Superior temporal gyrus (tissue), 1 donor: ENCODE measurements around the gene ILKAP.
A peak's percentile ranks its signal among the peaks of the same experiment; 100 is the strongest.

Experiments
- DNase-seq: peaks from one replicate; pipeline ENCODE4 v3.0.0-alpha.2; 2016; ENCODE audit errors: extremely low spot score

Gene ILKAP

GRCh38 chr2:238236571-238236970 lies 33.1 kb upstream of the ILKAP start:
- no peak for DNase-seq

- DNase-seq: no peak
Observed at GRCh38 chr2:238235856-238236255, 32.4 kb upstream of the ILKAP start.

GRCh38 chr2:238235331-238235732 lies 31.8 kb upstream of the ILKAP start:
- no peak for DNase-seq

GRCh38 chr2:238233625-238234024 lies 30.1 kb upstream of the ILKAP start:
- no peak for DNase-seq

- DNase-seq: no peak
Observed at GRCh38 chr2:238231809-238232208, 28.3 kb upstream of the ILKAP start.

GRCh38 chr2:238231251-238231793 lies 27.8 kb upstream of the ILKAP start:
- DNase-seq: peak; percentile 81

- no peak for DNase-seq
Observed at GRCh38 chr2:238230699-238231098, 27.2 kb upstream of the ILKAP start.

GRCh38 chr2:238228700-238229099 lies 25.2 kb upstream of the ILKAP start:
- no peak for DNase-seq

- no peak for DNase-seq
Observed at GRCh38 chr2:238227587-238228032, 24.1 kb upstream of the ILKAP start.

GRCh38 chr2:238226698-238227586 lies 23.4 kb upstream of the ILKAP start:
- no peak for DNase-seq

- no peak for DNase-seq
Observed at GRCh38 chr2:238225911-238226697, 22.6 kb upstream of the ILKAP start.

- DNase-seq: no peak
Observed at GRCh38 chr2:238225121-238225520, 21.6 kb upstream of the ILKAP start.

- DNase-seq: no peak
Observed at GRCh38 chr2:238224356-238225035, 21.0 kb upstream of the ILKAP start.

- DNase-seq: peak; percentile 88
Observed at GRCh38 chr2:238220892-238221521, 17.5 kb upstream of the ILKAP start.

GRCh38 chr2:238220274-238220891 lies 16.9 kb upstream of the ILKAP start:
- DNase-seq: peak; percentile 63

GRCh38 chr2:238216651-238217184 lies 13.2 kb upstream of the ILKAP start:
- DNase-seq: peak; percentile 94

- DNase-seq: no peak
Observed at GRCh38 chr2:238207006-238207405, 3.5 kb upstream of the ILKAP start.

GRCh38 chr2:238203973-238204683 lies 633 bp upstream of the ILKAP start:
- DNase-seq: no peak

GRCh38 chr2:238202326-238203093 lies 985 bp downstream of the ILKAP start:
- DNase-seq: no peak
